ENCODE data around the gene MSI2. TPM values are rescaled to one million over a fixed set of nuclear protein-coding genes. Genes with fewer than 3 reads are reported as not detected.

The MSI2 gene
- total RNA-seq, 1 donor from 2014 or later: 26.6 TPM

DNA sequence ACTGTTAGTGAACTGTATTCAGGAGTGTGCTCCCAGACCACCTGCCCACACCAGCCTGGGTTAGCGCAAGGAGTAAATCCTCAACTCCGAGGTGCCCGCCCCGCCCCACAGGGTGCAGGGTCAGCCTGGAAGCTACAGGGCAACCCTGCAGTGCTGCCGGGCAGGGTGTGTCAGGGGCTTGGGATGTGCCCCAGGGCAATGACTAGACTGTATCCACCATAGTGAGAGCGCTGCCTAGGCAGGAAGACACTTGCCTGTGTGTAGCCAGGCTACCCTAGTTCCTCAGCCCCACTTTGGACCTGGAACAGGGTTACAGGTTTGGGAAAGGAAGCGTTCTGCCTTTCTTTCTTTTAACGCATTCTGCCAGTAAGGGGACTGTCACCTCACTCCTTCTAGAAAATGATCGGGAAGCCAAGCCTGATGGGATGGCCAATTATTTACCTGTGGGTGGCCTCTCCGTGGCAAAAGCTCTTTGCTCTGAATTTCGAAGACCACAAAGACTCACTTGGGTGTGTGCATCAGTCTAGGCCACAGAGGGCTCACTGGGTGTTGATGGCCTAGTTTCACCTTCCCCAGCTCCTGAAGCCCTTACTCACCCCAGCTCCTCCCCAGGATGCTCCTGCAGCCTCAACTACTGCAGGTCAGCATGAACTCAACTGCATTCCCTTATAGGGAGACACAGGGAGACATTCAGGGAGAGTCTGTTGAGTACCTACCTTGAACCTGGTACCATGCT lies 397.9 kb downstream of the MSI2 start:
- TF ChIP-seq, protein P1, sequence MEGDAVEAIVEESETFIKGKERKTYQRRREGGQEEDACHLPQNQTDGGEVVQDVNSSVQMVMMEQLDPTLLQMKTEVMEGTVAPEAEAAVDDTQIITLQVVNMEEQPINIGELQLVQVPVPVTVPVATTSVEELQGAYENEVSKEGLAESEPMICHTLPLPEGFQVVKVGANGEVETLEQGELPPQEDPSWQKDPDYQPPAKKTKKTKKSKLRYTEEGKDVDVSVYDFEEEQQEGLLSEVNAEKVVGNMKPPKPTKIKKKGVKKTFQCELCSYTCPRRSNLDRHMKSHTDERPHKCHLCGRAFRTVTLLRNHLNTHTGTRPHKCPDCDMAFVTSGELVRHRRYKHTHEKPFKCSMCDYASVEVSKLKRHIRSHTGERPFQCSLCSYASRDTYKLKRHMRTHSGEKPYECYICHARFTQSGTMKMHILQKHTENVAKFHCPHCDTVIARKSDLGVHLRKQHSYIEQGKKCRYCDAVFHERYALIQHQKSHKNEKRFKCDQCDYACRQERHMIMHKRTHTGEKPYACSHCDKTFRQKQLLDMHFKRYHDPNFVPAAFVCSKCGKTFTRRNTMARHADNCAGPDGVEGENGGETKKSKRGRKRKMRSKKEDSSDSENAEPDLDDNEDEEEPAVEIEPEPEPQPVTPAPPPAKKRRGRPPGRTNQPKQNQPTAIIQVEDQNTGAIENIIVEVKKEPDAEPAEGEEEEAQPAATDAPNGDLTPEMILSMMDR (conservative IDR thresholded peaks at IDR 0.05; ENCODE audit: low read depth, low read length): no peak
- H3K4me3 ChIP-seq (ENCODE audit: low read depth, low read length): no peak overlapping the region
- DNase-seq (ENCODE audit: low read depth): no peak

DNA sequence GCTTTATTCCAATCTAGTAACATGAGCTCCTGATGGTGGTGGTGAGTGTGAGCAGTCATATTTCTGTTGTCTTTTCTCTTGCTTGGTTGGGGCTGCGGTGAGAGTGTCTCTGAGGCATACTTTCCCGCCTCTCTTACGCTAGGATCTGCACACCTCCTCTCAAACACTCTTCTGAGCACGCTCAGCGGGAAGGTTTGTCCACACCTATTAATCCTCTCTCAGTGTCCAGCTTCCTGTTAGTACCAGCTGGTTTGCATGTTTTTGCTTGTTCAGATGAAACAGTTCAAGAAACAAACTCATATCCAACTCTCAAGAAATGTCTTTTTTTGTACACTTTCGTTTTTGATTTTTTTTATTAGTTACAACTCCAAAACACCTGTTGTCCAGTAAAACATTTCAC lies 399.2 kb downstream of the MSI2 start:
- no peak for DNase-seq (ENCODE audit: low read depth)
- no peak overlapping the region for H3K4me3 ChIP-seq (ENCODE audit: low read depth, low read length)
- TF ChIP-seq, protein P1 (conservative IDR thresholded peaks at IDR 0.05; ENCODE audit: low read depth, low read length): no peak

DNA sequence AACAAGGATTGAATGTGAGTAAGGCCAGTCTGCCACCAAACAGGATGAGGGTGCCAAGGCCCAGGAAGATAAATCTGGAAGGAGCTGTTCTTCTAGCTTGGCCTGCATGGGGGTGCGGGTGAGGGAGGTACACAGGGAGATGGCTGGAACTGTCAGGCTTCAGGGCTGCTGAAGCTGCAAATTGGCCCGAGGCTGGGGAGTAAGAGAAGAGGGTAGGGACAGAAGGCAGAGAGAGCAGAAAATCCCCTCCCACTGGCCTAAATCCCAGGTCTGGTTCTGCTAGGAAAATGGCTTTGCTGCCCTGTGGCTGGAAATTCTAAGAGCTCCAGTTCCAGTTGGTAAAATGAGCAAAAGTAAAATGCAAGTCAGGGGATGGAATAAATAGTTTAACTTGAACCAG lies 400.9 kb downstream of the MSI2 start:
- H3K4me3 ChIP-seq (ENCODE audit: low read depth, low read length): no peak overlapping the region
- TF ChIP-seq, protein P1 (conservative IDR thresholded peaks at IDR 0.05; ENCODE audit: low read depth, low read length): no peak
- no peak for DNase-seq (ENCODE audit: low read depth)

DNA sequence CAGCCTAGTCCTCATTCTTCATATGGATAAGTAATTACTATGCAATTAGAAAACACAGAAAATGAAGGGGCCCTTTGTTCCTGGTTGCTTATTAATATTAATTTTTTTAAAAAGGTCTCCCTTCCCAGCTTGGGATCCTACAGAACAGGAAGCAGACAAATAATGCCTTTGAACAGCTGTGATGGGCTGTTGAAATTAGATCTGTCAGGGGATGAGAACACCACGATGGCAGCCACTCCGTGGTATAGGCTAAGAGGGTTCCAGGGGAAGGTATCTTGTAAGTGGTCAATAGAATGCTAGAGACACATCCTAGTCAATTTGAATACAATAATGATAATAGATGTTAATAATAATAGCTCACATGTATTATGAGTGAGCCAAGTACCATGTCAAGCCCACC lies 405.7 kb downstream of the MSI2 start:
- DNase-seq (ENCODE audit: low read depth): no peak
- H3K4me3 ChIP-seq (ENCODE audit: low read depth, low read length): no peak overlapping the region
- TF ChIP-seq, protein P1 (conservative IDR thresholded peaks at IDR 0.05; ENCODE audit: low read depth, low read length): no peak

DNA sequence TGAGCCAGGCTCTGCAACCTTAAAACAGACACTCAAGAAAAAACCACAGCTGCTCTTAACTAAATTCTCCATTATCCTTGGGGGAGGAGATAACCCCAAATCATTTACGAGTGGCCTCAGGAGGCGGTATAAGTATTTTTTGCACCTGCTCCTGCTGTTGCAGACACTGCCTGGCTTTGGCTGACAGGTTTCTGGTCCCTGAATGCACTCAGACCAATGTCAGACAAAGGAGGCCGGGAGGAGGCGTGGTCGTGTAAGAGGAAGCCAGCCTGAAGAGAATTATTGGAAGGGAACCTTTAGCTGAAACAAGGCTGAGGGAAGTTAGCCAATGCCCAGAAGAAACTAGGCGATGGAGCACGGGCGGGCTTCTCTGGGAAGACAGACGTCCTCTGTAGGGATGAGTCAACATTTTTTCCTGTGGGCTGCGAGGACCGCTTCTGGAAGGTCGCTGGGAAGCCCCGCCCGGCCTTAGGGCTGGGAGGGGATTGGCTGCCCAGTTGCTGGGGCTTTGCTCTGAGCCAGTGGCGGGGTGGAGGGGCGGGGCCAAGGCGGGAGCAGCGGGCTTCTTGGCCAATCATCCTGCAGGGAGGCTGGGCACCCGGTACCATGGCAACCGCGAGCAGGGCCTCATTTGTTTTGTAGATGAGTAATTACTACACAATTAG lies 406.5 kb downstream of the MSI2 start:
- TF ChIP-seq, protein P1 (conservative IDR thresholded peaks at IDR 0.05; ENCODE audit: low read depth, low read length): no peak
- peak; percentile 78 for DNase-seq (ENCODE audit: low read depth)
- peak overlapping the region; percentile 24 for H3K4me3 ChIP-seq (ENCODE audit: low read depth, low read length)

DNA sequence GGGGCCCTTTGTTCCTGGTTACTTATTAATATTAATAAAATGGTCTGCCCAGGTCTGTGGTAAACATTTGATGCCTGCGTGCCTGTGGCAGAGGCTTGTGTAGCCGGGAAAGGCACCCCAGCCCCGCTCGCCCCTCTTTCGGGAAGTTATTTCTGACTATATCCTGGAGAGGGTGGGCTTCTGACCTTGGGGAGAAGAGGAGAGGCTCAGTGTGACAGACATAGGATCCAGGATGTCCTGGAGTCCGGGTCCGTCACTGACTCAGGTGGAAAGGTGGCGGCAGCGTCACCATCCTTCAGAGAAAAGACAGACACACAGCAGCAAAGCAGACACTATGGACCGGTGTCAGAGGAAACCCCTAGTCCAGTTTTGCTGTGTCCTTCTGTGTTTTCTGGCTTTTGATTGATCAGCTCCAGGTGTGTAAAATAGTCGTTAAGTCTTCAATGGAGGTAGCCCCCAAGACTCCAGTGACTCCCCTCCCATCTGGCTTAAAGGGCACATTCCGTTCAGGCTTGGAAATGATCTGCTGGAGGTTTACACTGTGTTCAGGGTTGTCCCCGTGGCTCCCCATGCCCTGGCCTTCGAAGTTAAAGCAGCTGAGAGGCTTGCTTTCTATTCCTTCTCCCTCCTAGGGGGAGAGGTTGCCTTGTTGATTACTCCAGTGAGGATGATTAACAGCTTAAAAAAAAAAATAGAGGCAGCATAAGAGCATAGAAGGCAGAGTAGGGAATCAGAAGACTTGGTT lies 407.2 kb downstream of the MSI2 start:
- H3K4me3 ChIP-seq (ENCODE audit: low read depth, low read length): peak overlapping the region; percentile 9
- TF ChIP-seq, protein P1 (conservative IDR thresholded peaks at IDR 0.05; ENCODE audit: low read depth, low read length): no peak
- no peak for DNase-seq (ENCODE audit: low read depth)
